GM13976 (cell line): ENCODE measurements around the gene SOCS4.
A peak's percentile ranks its signal among the peaks of the same experiment; 100 is the strongest.
"Not testable (repeated sequence)": the region's sequence is repeated elsewhere in the genome, so short reads cannot be mapped to it uniquely, and the experiment has no call there.

ENCODE experiments used
- DNase-seq: peaks from one replicate; pipeline ENCODE4 v3.0.0; 2012; ENCODE audit warnings: low spot score
- CTCF ChIP-seq: IDR thresholded peaks from 2 replicates; pipeline ENCODE4 v1.5.1; 2012; ENCODE audit warnings: borderline replicate concordance, mild to moderate bottlenecking; ENCODE audit not compliant: insufficient read depth; ENCODE audit errors: extremely low read depth, missing control alignments, control extremely low read depth
- in situ Hi-C: fragments of 300-500 bp; cut with MboI; formaldehyde crosslinking; loops from one replicate; pipeline ENCODE4 v1.12.0; 2022; ENCODE audit warnings: low sequenced_read_pairs, mixed read lengths, inconsistent platforms; ENCODE audit not compliant: unreplicated experiment

SOCS4 gene

GRCh38 chr14:55031190-55031589, 4.2 kb downstream of the SOCS4 start:
- TF ChIP-seq CTCF: no peak
- in situ Hi-C loops: no loop called here
- DNase-seq: no peak

GRCh38 chr14:55037995-55038394, 11.0 kb downstream of the SOCS4 start:
- in situ Hi-C loops, DNase-seq: not testable (repeated sequence)

GRCh38 chr14:55038708-55039107, 11.7 kb downstream of the SOCS4 start:
- TF ChIP-seq CTCF: no peak
- no peak for DNase-seq
- in situ Hi-C loops: no loop called here

GRCh38 chr14:55043528-55043927, 16.5 kb downstream of the SOCS4 start:
- in situ Hi-C loops: no loop called here
- TF ChIP-seq CTCF: no peak
- DNase-seq: no peak

- peak; percentile 31 for DNase-seq
- in situ Hi-C loops: no loop called here
- TF ChIP-seq CTCF: no peak
Observed at GRCh38 chr14:55045087-55045486, 18.1 kb downstream of the SOCS4 start.

GRCh38 chr14:55047301-55048053, 20.4 kb downstream of the SOCS4 start:
- no peak for DNase-seq
- in situ Hi-C loops: no loop called here
- TF ChIP-seq CTCF: no peak

GRCh38 chr14:55048900-55049436, 21.9 kb downstream of the SOCS4 start:
- DNase-seq: no peak
- in situ Hi-C loops: no loop called here
- no peak for TF ChIP-seq CTCF
